ENCODE measurements around the gene PEX16. TPM values are rescaled to one million over a fixed set of nuclear protein-coding genes. Genes with fewer than 3 reads are reported as not detected.
"Not testable (repeated sequence)": the region's sequence is repeated elsewhere in the genome, so short reads cannot be mapped to it uniquely, and the experiment has no call there.

The PEX16 gene
- total RNA-seq, 4 donors from 2014 or later, result 26.8 to 40.6 (median 35.3) TPM

DNA sequence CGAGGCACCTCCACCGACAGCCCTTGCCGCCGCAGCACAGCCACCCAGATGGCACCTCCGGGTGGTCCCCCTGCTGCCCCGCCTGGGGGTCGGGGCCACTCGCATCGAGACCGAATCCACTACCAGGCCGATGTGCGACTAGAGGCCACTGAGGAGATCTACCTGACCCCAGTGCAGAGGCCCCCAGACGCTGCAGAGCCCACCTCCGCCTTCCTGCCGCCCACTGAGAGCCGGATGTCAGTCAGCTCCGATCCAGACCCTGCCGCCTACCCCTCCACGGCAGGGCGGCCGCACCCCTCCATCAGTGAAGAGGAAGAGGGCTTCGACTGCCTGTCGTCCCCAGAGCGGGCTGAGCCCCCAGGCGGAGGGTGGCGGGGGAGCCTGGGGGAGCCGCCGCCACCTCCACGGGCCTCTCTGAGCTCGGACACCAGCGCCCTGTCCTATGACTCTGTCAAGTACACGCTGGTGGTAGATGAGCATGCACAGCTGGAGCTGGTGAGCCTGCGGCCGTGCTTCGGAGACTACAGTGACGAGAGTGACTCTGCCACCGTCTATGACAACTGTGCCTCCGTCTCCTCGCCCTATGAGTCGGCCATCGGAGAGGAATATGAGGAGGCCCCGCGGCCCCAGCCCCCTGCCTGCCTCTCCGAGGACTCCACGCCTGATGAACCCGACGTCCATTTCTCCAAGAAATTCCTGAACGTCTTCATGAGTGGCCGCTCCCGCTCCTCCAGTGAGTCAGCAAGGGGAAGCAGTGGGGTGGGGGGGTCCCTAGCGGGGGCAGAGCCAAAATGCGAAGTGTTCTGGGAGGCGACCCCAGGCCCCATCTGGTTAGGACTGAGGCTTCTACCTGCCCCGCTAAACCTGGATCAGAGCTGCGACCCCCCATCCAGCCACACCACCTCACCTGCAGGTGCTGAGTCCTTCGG, 15.0 kb downstream of the PEX16 start:
- TF ChIP-seq, protein P1, sequence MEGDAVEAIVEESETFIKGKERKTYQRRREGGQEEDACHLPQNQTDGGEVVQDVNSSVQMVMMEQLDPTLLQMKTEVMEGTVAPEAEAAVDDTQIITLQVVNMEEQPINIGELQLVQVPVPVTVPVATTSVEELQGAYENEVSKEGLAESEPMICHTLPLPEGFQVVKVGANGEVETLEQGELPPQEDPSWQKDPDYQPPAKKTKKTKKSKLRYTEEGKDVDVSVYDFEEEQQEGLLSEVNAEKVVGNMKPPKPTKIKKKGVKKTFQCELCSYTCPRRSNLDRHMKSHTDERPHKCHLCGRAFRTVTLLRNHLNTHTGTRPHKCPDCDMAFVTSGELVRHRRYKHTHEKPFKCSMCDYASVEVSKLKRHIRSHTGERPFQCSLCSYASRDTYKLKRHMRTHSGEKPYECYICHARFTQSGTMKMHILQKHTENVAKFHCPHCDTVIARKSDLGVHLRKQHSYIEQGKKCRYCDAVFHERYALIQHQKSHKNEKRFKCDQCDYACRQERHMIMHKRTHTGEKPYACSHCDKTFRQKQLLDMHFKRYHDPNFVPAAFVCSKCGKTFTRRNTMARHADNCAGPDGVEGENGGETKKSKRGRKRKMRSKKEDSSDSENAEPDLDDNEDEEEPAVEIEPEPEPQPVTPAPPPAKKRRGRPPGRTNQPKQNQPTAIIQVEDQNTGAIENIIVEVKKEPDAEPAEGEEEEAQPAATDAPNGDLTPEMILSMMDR (IDR thresholded peaks at IDR 0.05), result no peak
- no peak for TF ChIP-seq EP300 (IDR thresholded peaks at IDR 0.05)
- no peak for TF ChIP-seq POLR2A (IDR thresholded peaks at IDR 0.05)
- no peak for TF ChIP-seq POLR2AphosphoS5 (IDR thresholded peaks at IDR 0.05)
- Histone ChIP-seq H3K4me1 (peaks cover 33% of the 10 kb centered on the region), H3K27ac (no peak overlapping the region), H3K9me3 (no peaks in the 10 kb centered on the region), H3K36me3 (peaks cover 8% of the 10 kb centered on the region), H3K27me3 (no peaks in the 10 kb centered on the region), H3K4me3 (no peak overlapping the region)
- DNase-seq (ENCODE audit: low spot score in 2 of 2), result no peak
- 90% methylated on average over 29 of the region's 56 CpGs for WGBS

DNA sequence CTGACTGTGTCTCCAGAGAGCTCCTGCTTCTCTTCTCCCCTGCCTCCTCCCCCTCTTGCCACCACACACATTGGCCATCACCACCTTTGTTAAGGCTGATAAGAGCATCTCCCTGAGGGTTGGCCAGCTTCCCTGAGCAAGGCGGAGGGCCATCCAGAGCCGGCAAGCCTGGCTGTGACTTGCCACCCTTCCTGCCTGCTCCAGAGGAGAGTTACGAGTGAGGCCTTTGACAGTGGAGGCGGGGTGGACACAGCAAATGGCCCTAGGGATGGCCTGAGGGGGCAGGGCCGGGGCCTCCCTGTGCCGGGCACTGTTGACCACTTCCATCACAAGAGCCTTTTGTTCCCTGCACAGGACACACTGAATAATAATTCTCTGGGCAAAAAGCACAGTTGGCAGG, 16.1 kb downstream of the PEX16 start:
- DNase-seq (ENCODE audit: low spot score in 2 of 2), result no peak
- Histone ChIP-seq H3K4me1 (peaks cover 23% of the 10 kb centered on the region), H3K4me3 (no peak overlapping the region), H3K27ac (no peak overlapping the region), H3K27me3 (peaks cover 2% of the 10 kb centered on the region), H3K9me3 (no peaks in the 10 kb centered on the region), H3K36me3 (peaks cover 8% of the 10 kb centered on the region)
- WGBS, result 73% methylated on average over 2 of the region's 6 CpGs
- TF ChIP-seq POLR2A (IDR thresholded peaks at IDR 0.05), result no peak
- TF ChIP-seq POLR2AphosphoS5 (IDR thresholded peaks at IDR 0.05), result no peak
- no peak for TF ChIP-seq EP300 (IDR thresholded peaks at IDR 0.05)
- TF ChIP-seq, protein P1 (IDR thresholded peaks at IDR 0.05), result no peak

- DNase-seq (ENCODE audit: low spot score in 2 of 2), result no peak
- H3K27me3 ChIP-seq, result peaks cover 3% of the 10 kb centered on the region
- H3K4me1 ChIP-seq, result peaks cover 20% of the 10 kb centered on the region
- peaks cover 8% of the 10 kb centered on the region for H3K36me3 ChIP-seq
- no peak for TF ChIP-seq POLR2AphosphoS5 (IDR thresholded peaks at IDR 0.05)
- no peak for TF ChIP-seq POLR2A (IDR thresholded peaks at IDR 0.05)
- TF ChIP-seq, protein P1 (IDR thresholded peaks at IDR 0.05), result no peak
- no peak for TF ChIP-seq EP300 (IDR thresholded peaks at IDR 0.05)
- H3K4me3 ChIP-seq, result peak overlapping the region; percentile 56
- 22% methylated on average over 7 of the region's 8 CpGs for WGBS
- H3K9me3 ChIP-seq, result no peaks in the 10 kb centered on the region
- no peak overlapping the region for H3K27ac ChIP-seq
Measured at GRCh38 chr11:45900916-45901617, 16.6 kb downstream of the PEX16 start.

DNA sequence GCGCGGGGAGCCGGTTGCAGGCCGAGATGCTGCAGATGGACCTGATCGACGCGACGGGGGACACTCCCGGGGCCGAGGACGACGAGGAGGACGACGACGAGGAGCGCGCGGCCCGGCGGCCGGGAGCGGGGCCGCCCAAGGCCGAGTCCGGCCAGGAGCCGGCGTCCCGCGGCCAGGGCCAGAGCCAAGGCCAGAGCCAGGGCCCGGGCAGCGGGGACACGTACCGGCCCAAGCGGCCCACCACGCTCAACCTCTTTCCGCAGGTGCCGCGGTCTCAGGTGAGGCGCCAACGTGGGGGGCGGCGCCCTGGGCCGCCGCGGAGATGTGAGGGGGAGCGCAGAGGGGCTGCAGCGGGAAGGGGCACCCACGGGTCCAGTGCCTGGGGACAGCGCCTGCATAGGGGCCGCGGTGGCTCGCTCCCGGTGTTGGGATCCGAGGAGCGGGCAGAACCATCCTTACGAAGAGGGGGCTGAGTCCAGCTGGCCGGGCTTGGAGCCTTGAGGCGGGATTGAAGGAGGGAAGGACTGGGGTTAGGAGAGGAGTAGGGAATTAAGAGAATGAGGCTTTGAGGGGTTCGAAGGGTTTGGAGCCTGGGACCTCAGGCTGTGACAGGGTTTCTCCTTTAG, 17.4 kb downstream of the PEX16 start:
- 3% methylated on average over 10 of the region's 59 CpGs for WGBS

DNA sequence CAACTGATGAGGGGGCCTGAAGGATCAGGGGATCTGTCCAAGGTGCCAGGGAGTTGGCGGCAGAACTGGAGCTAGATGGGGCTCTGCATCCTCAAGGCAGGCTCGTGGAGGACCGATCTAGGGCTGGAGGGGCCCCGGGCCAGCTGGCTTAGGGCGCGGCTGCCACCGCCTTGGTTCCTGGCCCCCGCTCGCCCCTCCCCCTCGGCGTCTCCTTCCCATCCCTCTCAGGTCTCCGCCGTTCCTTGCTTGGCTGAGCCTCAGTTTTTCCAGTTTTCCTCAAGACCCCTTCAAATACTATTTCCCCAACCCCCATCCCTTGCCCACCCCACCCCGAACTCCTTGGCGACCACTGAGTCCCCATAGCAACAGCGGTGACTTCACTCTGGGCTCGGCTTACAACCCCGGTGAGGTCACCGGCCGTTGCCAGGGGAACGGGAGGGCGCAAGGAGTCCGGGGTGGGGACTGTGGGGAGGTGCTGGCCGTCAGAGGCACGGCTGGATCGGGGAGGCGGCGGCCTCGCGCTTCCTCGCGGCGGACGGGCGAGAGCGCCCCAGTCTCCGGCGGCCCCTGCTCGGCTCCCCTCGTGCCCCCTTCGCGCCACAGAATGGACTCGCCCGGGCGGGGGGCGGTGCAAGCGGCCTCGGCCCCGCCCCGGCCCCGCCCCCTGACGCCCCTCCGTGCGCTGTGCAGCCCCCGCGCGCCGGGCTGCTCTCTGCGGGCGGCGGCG, 18.1 kb downstream of the PEX16 start:
- H3K36me3 ChIP-seq, result peaks cover 8% of the 10 kb centered on the region
- H3K4me1 ChIP-seq, result peaks cover 20% of the 10 kb centered on the region
- WGBS, result 3% methylated on average over 13 of the region's 62 CpGs
- no peaks in the 10 kb centered on the region for H3K9me3 ChIP-seq
- peak overlapping the region; percentile 47 for H3K27ac ChIP-seq
- no peak for TF ChIP-seq EP300 (IDR thresholded peaks at IDR 0.05)
- no peak for TF ChIP-seq POLR2A (IDR thresholded peaks at IDR 0.05)
- TF ChIP-seq, protein P1 (IDR thresholded peaks at IDR 0.05), result no peak
- no peak for TF ChIP-seq POLR2AphosphoS5 (IDR thresholded peaks at IDR 0.05)
- peak overlapping the region; percentile 56 for H3K4me3 ChIP-seq
- peak; percentile 91 to 92 for DNase-seq (ENCODE audit: low spot score in 2 of 2)
- peaks cover 3% of the 10 kb centered on the region for H3K27me3 ChIP-seq

More for the DNA sequence above, 17.4 kb downstream of the PEX16 start:
- not testable (repeated sequence) for DNase-seq (ENCODE audit: low spot score in 2 of 2); H3K27me3 ChIP-seq; H3K36me3 ChIP-seq; H3K9me3 ChIP-seq
- peak overlapping the region; percentile 47 for H3K27ac ChIP-seq
- H3K4me1 ChIP-seq, result peaks cover 20% of the 10 kb centered on the region
- H3K4me3 ChIP-seq, result peak overlapping the region; percentile 56
